Endothelial cell of umbilical vein (primary cell): ENCODE data around the gene FNBP1. TPM values are rescaled to one million over a fixed set of nuclear protein-coding genes. Genes with fewer than 3 reads are reported as not detected.

Experiments
- BruUV-seq: library from RNA; stranded (reverse); fragments of 400-500 nt; replicated peaks from 2 replicates; lab custom pipeline; 2021; lab: Mats Ljungman, UMichigan
- CTCF ChIA-PET: fragments of 300-600, 350-600 bp; sonication (Branson Sonifier 250); formaldehyde crosslinking; loops from one replicate; lab custom pipeline; 2021; ENCODE audit warnings: antibody characterized with exemption, inconsistent platforms; lab: Charles Lee
- POLR2A ChIA-PET: fragments of 300-600, 350-600 bp; sonication (Branson Sonifier 250); formaldehyde crosslinking; loops from one replicate; lab custom pipeline; 2021; ENCODE audit warnings: antibody characterized with exemption, inconsistent platforms; lab: Charles Lee
- DNase-seq: peaks from one replicate; pipeline ENCODE4 v3.0.0-alpha.2; 2011; ENCODE audit warnings: low read depth, low spot score
- FAIRE-seq: peaks from 2 replicates; lab custom pipeline; 2011; peaks lifted over from hg19 to GRCh38; lab: Jason Lieb, UNC
- H2AFZ ChIP-seq: 2 replicates; pipeline ENCODE4 v1.6.0; 2012; ENCODE audit warnings: low read depth, low read length, control low read depth, inconsistent platforms
- H3K27ac ChIP-seq: 2 replicates; pipeline ENCODE4 v1.5.1; 2011; ENCODE audit warnings: low read depth, mild to moderate bottlenecking, control low read depth, low read length, moderate library complexity; ENCODE audit not compliant: insufficient read depth
- H3K27me3 ChIP-seq, 2 experiments: 2 replicates each; pipeline versions ENCODE4 v1.6.0 to v1.6.1; 2011; ENCODE audit warnings: low read length in 2 of 2, mixed read lengths in 1 of 2; ENCODE audit not compliant: control insufficient read depth in 2 of 2, insufficient read depth in 2 of 2
- H3K36me3 ChIP-seq, 2 experiments: 2 replicates in 1 of 2; 3 replicates in 1 of 2; pipeline ENCODE4 v1.5.1; 2011; ENCODE audit warnings: low read length in 2 of 2, mild to moderate bottlenecking in 1 of 2, moderate library complexity in 1 of 2; ENCODE audit not compliant: control insufficient read depth in 2 of 2, insufficient read depth in 2 of 2; ENCODE audit errors: extremely low read depth in 1 of 2
- H3K4me1 ChIP-seq: 3 replicates; pipeline ENCODE4 v1.5.1; 2011; ENCODE audit warnings: mild to moderate bottlenecking, low read length; ENCODE audit not compliant: control insufficient read depth, insufficient read depth; ENCODE audit errors: extremely low read depth
- H3K4me2 ChIP-seq: 2 replicates; pipeline ENCODE4 v1.6.1; 2011; ENCODE audit warnings: low read length, control low read depth, mixed read lengths; ENCODE audit not compliant: insufficient read depth
- H3K4me3 ChIP-seq, 3 experiments: fragments of 200-600 bp in 1 of 3; sonication (generic), shearing (Covaris generic) in 1 of 3; replicated peaks in 1 of 3; 2 replicates each; pipeline ENCODE4 v1.5.1; 2011 to 2016; ENCODE audit warnings: control low read depth in 3 of 3, low read length in 3 of 3, mild to moderate bottlenecking in 2 of 3, inconsistent platforms in 1 of 3, low read depth in 1 of 3, moderate library complexity in 1 of 3; ENCODE audit not compliant: insufficient read depth in 1 of 3
- H3K79me2 ChIP-seq: 2 replicates; pipeline ENCODE4 v1.6.0; 2012; ENCODE audit warnings: low read length, inconsistent platforms; ENCODE audit not compliant: control insufficient read depth, insufficient read depth
- H3K9ac ChIP-seq: replicated peaks from 2 replicates; pipeline ENCODE3; 2011; ENCODE audit warnings: low read length, control low read depth; ENCODE audit not compliant: insufficient read depth; ENCODE audit errors: extremely low read depth
- H3K9me1 ChIP-seq: replicated peaks from 3 replicates; pipeline ENCODE4 v1.6.0; 2011; ENCODE audit warnings: mild to moderate bottlenecking, low read length; ENCODE audit not compliant: control insufficient read depth, insufficient read depth; ENCODE audit errors: extremely low read depth
- H3K9me3 ChIP-seq: replicated peaks from 2 replicates; pipeline ENCODE4 v1.5.1; 2012; ENCODE audit warnings: low read length, inconsistent platforms; ENCODE audit not compliant: control insufficient read depth, insufficient read depth
- H4K20me1 ChIP-seq: replicated peaks from 2 replicates; pipeline ENCODE3; 2011; ENCODE audit warnings: mild to moderate bottlenecking, low read length; ENCODE audit not compliant: control insufficient read depth, insufficient read depth; ENCODE audit errors: extremely low read depth
- JUN ChIP-seq: IDR thresholded peaks from 2 replicates; pipeline ENCODE4 v1.6.1; 2011; ENCODE audit warnings: borderline replicate concordance, low read depth; ENCODE audit not compliant: insufficient read length, insufficient read depth
- MAX ChIP-seq: IDR thresholded peaks from 2 replicates; pipeline ENCODE4 v1.6.1; 2011; ENCODE audit not compliant: insufficient read depth, insufficient read length
- POLR2A ChIP-seq: IDR thresholded peaks from 2 replicates; pipeline ENCODE4 v1.6.1; 2012; ENCODE audit warnings: low read depth, mild to moderate bottlenecking, control low read depth, low read length
- POLR2AphosphoS5 ChIP-seq: IDR thresholded peaks from 2 replicates; pipeline ENCODE4 v1.6.1; 2012; ENCODE audit warnings: low read depth, mild to moderate bottlenecking, control low read depth, low read length, moderate library complexity; ENCODE audit not compliant: insufficient read depth
- dilution Hi-C: fragments of 300-500 bp; cut with MboI; formaldehyde crosslinking; loops from one replicate; pipeline ENCODE4 v1.15.0; 2019; ENCODE audit warnings: low sequenced_read_pairs; ENCODE audit not compliant: extremely low pct_ligation_motif_present
- intact Hi-C: fragments of 100-400 bp; cut with micrococcal nuclease; formaldehyde crosslinking; loops from one replicate; pipeline ENCODE4 v1.10.0; 2022
- polyA plus RNA-seq, 4 experiments: library from polyadenylated mRNA; depleted of rRNA in 3 of 4; stranded (reverse) in 3 of 4; unstranded in 1 of 4; fragments of >200 nt; gene quantifications; 2 replicates each; pipeline versions ENCODE4 v1.2.1 to v1.2.3, GENCODE V29; 2011 to 2012; ENCODE audit warnings: missing spikeins in 1 of 4
- total RNA-seq: library from RNA; stranded (reverse); gene quantifications from 2 replicates; pipeline ENCODE4 v1.2.3, GENCODE V29; 2021
- TF ChIP-seq, protein P1 (sequence below), 2 donors: IDR thresholded peaks; 1 replicate in 1 of 2; 2 replicates in 1 of 2; pipeline ENCODE4 v1.5.1; 2011; ENCODE audit warnings: low read length in 2 of 2, mild to moderate bottlenecking in 2 of 2, moderate library complexity in 2 of 2, control low read depth in 1 of 2, inconsistent platforms in 1 of 2, low read depth in 1 of 2; ENCODE audit not compliant: insufficient read depth in 1 of 2; ENCODE audit errors: extremely low read depth in 1 of 2

FNBP1 gene
- total and polyA plus RNA-seq, 2 donors (not counting 3 experiments of a cell fraction or from before 2014, with no cell fraction given) = 10.9 to 43.9 TPM

DNA sequence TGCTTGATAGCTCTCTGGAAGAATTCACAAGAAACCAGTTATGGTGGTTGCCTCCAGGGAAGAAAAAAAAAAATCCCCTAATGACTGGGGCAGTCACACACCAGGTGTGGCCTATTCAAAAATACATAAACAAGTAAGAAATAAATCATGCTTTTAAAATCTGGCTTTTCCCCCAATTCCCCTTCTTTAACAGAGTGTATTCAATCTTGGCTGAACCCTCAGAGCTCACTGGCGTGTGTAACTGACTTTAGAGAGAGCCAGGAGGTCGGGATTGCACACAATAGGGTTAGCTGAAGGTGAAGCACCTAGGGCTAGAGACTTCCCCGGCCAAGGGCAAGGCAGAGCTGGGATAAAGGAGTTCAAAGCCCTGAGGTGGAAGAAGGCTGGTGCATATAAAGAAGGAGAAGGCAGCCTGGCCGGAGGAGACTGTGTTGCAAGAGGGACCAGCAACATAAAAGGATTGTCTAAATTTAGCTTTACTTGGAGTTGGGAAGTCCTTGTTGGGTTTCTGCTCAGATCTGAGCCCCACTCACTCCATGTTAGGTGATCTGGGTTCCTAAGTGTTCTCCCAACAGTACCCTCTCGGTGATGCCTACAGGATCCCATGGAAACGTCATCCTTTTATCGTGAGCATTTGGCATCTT, 19.7 kb downstream of the FNBP1 start:
- H3K9ac ChIP-seq = no peak overlapping the region
- no peak for FAIRE-seq
- no peak overlapping the region for H3K4me3 ChIP-seq
- no peaks in the 10 kb centered on the region for H3K79me2 ChIP-seq
- DNase-seq = no peak
- H3K9me1 ChIP-seq = no peaks in the 10 kb centered on the region
- peaks cover 0 to 2% of the 10 kb centered on the region in 2 experiments for H3K36me3 ChIP-seq
- no TSS peak for BruUV-seq
- H2AFZ ChIP-seq = no peak overlapping the region
- no peaks in the 10 kb centered on the region for H4K20me1 ChIP-seq
- no peaks in the 10 kb centered on the region for H3K9me3 ChIP-seq
- dilution Hi-C loops = no loop called here
- peaks cover 3% of the 10 kb centered on the region for H3K4me1 ChIP-seq
- no peak overlapping the region for H3K27ac ChIP-seq
- TF ChIP-seq POLR2A (no peak), JUN (no peak), POLR2AphosphoS5 (no peak), MAX (no peak)
- TF ChIP-seq, protein P1, sequence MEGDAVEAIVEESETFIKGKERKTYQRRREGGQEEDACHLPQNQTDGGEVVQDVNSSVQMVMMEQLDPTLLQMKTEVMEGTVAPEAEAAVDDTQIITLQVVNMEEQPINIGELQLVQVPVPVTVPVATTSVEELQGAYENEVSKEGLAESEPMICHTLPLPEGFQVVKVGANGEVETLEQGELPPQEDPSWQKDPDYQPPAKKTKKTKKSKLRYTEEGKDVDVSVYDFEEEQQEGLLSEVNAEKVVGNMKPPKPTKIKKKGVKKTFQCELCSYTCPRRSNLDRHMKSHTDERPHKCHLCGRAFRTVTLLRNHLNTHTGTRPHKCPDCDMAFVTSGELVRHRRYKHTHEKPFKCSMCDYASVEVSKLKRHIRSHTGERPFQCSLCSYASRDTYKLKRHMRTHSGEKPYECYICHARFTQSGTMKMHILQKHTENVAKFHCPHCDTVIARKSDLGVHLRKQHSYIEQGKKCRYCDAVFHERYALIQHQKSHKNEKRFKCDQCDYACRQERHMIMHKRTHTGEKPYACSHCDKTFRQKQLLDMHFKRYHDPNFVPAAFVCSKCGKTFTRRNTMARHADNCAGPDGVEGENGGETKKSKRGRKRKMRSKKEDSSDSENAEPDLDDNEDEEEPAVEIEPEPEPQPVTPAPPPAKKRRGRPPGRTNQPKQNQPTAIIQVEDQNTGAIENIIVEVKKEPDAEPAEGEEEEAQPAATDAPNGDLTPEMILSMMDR (IDR thresholded peaks at IDR 0.05; ENCODE audit: extremely low read depth in 1 of 2, insufficient read depth in 1 of 2, low read depth in 1 of 2, low read length in 2 of 2) = no peak
- no peaks in the 10 kb centered on the region for H3K27me3 ChIP-seq
- POLR2A ChIA-PET = no interaction called here
- no peak overlapping the region for H3K4me2 ChIP-seq
- intact Hi-C loops = no loop called here
- CTCF ChIA-PET = interaction anchor here (0.7 to 1.1 kb wide), 2 partner anchors 8 to 30 kb away, joined by 3 read pairs; no protein-coding TSS in a partner anchor
